Brain microvascular endothelial cell (primary cell): Measurements from ENCODE around the gene MRPS6.

Experiments
- DNase-seq: peaks from one replicate; pipeline ENCODE4 v3.0.0-alpha.2; 2020
- H3K27ac ChIP-seq: fragments of 250-450 bp; sonication (Bioruptor Pico); 2 replicates; pipeline ENCODE4 v1.5.1; 2020; ENCODE audit warnings: mild to moderate bottlenecking, moderate library complexity
- H3K27me3 ChIP-seq: fragments of 250-450 bp; sonication (Bioruptor Pico); replicated peaks from 2 replicates; pipeline ENCODE4 v1.5.1; 2020; ENCODE audit warnings: mild to moderate bottlenecking
- H3K36me3 ChIP-seq: fragments of 250-450 bp; sonication (Bioruptor Pico); replicated peaks from 2 replicates; pipeline ENCODE4 v1.5.1; 2020; ENCODE audit warnings: mild to moderate bottlenecking
- H3K4me3 ChIP-seq: 2 replicates; pipeline ENCODE4 v1.5.1; 2011; ENCODE audit warnings: low read depth, mild to moderate bottlenecking, control low read depth, low read length, moderate library complexity
- in situ Hi-C: cut with HindIII; loops from 2 replicates; pipeline ENCODE4 v1.10.0; 2017; ENCODE audit warnings: low sequenced_read_pairs, low pct_ligation_motif_present
- TF ChIP-seq, protein P1 (sequence below): IDR thresholded peaks from 2 replicates; pipeline ENCODE4 v1.5.1; 2011; ENCODE audit warnings: low read depth, mild to moderate bottlenecking, moderate library complexity, low read length, control low read depth, inconsistent platforms; ENCODE audit errors: missing control alignments

The MRPS6 gene

DNA sequence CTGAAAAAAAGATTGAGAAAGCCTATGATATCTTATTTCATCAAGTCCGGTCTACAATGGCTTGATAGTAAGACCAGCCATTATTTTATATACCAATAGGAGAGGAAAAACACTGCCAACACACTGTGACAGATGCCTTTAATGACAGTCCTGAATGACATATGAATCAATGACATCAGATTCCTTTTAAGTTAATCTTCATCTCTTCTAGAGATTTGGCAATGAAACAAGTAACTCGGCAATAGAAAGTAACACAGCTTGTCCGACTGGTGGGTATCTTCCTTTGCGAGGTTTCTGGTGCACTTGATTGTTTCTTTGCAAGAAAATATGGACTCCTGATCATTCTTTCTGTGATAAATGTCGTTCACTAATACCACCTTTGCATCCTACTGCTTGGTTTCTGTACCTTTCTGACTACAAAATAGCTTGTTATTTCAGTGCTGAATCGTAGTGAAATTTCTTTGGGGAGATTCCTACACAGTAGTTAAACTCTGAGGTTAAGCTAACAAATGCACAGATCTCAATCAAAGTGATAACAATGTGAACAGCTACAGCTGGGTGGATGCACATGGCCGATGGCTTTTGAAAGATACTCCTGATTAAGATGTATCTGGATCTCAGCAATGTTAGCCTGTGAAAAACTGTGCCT is 104.7 kb downstream of the MRPS6 start:
- Histone ChIP-seq H3K27ac (no peak overlapping the region), H3K36me3 (no peaks in the 10 kb centered on the region), H3K27me3 (no peaks in the 10 kb centered on the region), H3K4me3 (no peak overlapping the region)
- DNase-seq: no peak
- in situ Hi-C loops: no loop called here
- TF ChIP-seq, protein P1, sequence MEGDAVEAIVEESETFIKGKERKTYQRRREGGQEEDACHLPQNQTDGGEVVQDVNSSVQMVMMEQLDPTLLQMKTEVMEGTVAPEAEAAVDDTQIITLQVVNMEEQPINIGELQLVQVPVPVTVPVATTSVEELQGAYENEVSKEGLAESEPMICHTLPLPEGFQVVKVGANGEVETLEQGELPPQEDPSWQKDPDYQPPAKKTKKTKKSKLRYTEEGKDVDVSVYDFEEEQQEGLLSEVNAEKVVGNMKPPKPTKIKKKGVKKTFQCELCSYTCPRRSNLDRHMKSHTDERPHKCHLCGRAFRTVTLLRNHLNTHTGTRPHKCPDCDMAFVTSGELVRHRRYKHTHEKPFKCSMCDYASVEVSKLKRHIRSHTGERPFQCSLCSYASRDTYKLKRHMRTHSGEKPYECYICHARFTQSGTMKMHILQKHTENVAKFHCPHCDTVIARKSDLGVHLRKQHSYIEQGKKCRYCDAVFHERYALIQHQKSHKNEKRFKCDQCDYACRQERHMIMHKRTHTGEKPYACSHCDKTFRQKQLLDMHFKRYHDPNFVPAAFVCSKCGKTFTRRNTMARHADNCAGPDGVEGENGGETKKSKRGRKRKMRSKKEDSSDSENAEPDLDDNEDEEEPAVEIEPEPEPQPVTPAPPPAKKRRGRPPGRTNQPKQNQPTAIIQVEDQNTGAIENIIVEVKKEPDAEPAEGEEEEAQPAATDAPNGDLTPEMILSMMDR: no peak

DNA sequence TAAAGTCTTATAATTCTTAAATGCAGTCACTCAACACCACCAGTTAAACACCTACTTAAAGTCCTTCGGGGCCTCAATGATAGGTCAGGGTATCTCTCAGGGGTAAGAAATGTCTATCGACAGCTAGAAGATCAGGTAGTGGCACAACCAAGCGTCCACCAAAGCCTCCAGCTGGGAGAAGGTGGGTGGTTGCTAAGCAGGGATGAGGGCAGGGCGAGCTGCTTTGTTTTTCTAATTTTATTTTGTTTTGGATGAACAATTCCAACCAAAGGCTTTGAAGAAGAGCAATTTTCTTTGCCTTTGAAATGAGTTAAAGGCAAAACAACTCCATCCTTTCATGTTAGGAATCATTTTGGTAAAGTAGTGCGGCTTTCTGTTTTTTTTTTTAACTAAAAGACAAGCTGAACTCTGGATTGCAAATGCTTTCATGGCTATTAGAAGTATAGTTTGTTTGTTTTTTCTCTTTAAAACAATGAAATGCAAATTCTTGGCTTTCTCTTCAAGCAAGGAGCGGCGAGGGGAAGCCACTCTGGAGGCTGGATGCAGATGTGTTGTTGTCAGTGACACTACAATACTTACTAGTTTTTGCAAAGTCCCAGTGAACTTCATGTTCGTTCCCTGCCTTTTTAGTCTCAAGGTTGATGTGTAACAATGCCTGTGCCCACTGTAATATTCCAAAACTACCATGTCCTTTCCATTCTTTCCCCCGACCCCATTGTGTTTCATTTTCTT is 106.0 kb downstream of the MRPS6 start:
- H3K27ac ChIP-seq: no peak overlapping the region

DNA sequence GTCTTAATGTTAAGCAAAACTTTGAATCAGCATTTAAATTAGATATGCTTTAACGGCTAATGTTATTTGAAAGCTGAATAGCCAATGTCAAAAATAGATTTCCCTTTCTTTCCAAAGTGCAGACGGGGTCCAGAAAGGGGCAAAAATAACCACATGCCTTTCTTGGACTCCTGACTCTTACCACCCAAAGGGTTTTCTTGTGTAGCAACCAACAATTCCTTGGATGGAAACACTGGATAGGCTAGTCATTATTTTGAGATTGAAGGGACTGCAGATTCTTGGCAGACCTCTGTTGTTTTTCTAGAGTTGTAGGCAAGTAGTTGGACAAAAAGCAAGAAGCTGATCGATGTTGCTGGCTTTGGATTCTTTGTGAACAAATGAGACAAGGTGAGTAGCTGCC is 107.0 kb downstream of the MRPS6 start:
- DNase-seq: no peak
- Histone ChIP-seq H3K4me3 (no peak overlapping the region), H3K27ac (no peak overlapping the region), H3K27me3 (no peaks in the 10 kb centered on the region), H3K36me3 (no peaks in the 10 kb centered on the region)
- TF ChIP-seq, protein P1: no peak
- in situ Hi-C loops: no loop called here

More for the DNA sequence above, 106.0 kb downstream of the MRPS6 start:
- no peak overlapping the region for H3K4me3 ChIP-seq
- TF ChIP-seq, protein P1: no peak
- DNase-seq: no peak
- H3K27me3 ChIP-seq: no peaks in the 10 kb centered on the region
- no peaks in the 10 kb centered on the region for H3K36me3 ChIP-seq
- in situ Hi-C loops: no loop called here

DNA sequence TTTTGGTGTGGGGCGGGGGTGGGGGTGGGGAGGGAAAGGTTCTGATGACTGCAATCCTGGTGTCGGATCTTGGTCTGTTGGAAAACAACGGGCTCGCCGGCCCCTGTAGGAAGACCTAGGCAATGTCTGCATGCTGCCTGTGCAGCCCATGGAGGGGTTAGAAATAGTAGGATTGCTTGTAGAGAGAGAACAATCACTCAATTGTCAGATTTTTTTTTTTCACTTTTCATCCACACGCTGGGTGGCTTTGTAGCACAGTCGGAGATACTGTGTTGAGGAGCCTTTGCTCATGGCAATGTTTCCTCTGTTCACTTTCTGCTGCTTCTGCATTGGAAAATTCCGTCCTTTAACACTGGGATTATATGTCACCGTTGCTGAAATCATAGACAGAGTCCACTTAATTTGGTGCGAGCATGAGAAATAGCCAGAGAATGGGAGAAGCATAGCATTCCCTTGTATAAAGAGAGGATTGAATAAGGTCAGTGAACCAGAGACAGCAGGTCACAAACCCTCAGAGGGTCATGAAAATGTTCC is 107.5 kb downstream of the MRPS6 start:
- in situ Hi-C loops: no loop called here
- Histone ChIP-seq H3K27ac (no peak overlapping the region), H3K36me3 (no peaks in the 10 kb centered on the region), H3K4me3 (peak overlapping the region; percentile 27), H3K27me3 (no peaks in the 10 kb centered on the region)
- TF ChIP-seq, protein P1: no peak
- no peak for DNase-seq

DNA sequence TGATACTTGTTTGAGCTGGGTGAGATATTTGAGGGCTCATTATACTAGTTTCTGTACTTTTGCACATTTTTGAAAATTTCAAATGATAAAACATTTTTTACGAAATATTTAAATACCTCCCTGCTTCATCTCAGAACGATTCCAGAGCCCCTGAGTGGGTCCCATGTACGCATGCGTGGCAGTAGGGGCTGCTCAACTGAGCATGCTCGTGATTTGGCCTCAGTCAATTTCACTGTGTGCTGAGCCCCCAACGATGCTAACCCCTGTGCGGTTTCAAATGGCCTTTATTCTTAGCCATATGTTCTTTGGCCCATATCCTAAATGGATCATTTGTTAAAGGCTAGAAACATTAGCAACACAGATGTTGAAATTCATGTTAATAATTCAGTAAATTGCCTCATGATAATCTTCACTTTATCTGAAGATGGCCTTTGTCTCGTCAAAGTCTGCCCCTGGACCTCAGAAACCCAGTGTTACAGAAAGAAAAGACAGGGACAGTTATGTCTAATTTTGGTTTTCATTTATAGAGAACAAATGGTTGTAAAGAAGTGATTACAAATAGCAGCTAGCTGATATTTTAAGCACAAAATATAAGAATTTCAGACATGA is 108.2 kb downstream of the MRPS6 start:
- TF ChIP-seq, protein P1: no peak
- Histone ChIP-seq H3K36me3 (no peaks in the 10 kb centered on the region), H3K27me3 (no peaks in the 10 kb centered on the region), H3K27ac (no peak overlapping the region), H3K4me3 (peak overlapping the region; percentile 27)
- DNase-seq: no peak
- in situ Hi-C loops: no loop called here
